Measurements from ENCODE around the gene SAXO1.

SAXO1 gene

GRCh38 chr9:18910916-18911315, 122.1 kb downstream of the SAXO1 start:
- DNase-seq (ENCODE audit: low read depth) = no peak

- no peak for DNase-seq (ENCODE audit: low read depth)
Measured at GRCh38 chr9:18910435-18910834, 122.6 kb downstream of the SAXO1 start.

- no peak for DNase-seq (ENCODE audit: low read depth)
Measured at GRCh38 chr9:18909140-18910018, 123.6 kb downstream of the SAXO1 start.

- DNase-seq (ENCODE audit: low read depth) = no peak
Measured at GRCh38 chr9:18907927-18908625, 124.9 kb downstream of the SAXO1 start.

GRCh38 chr9:18906656-18907395, 126.2 kb downstream of the SAXO1 start:
- peak; percentile 40 for DNase-seq (ENCODE audit: low read depth)

- DNase-seq (ENCODE audit: low read depth) = no peak
Measured at GRCh38 chr9:18905883-18906629, 127.0 kb downstream of the SAXO1 start.

GRCh38 chr9:18905028-18905882, 127.8 kb downstream of the SAXO1 start:
- no peak for DNase-seq (ENCODE audit: low read depth)

GRCh38 chr9:18903450-18903849, 129.6 kb downstream of the SAXO1 start:
- no peak for DNase-seq (ENCODE audit: low read depth)

GRCh38 chr9:18896531-18897179, 136.4 kb downstream of the SAXO1 start:
- no peak for DNase-seq (ENCODE audit: low read depth)

GRCh38 chr9:18896004-18896403, 137.0 kb downstream of the SAXO1 start:
- no peak for DNase-seq (ENCODE audit: low read depth)

- no peak for DNase-seq (ENCODE audit: low read depth)
Measured at GRCh38 chr9:18893491-18893890, 139.5 kb downstream of the SAXO1 start.

GRCh38 chr9:18893046-18893445, 140.0 kb downstream of the SAXO1 start:
- DNase-seq (ENCODE audit: low read depth) = no peak

- no peak for DNase-seq (ENCODE audit: low read depth)
Measured at GRCh38 chr9:18891946-18892670, 140.9 kb downstream of the SAXO1 start.

- peak; percentile 75 for DNase-seq (ENCODE audit: low read depth)
Measured at GRCh38 chr9:18890372-18890771, 142.6 kb downstream of the SAXO1 start.

- DNase-seq (ENCODE audit: low read depth) = no peak
Measured at GRCh38 chr9:18889550-18889949, 143.5 kb downstream of the SAXO1 start.

GRCh38 chr9:18888290-18888689, 144.7 kb downstream of the SAXO1 start:
- DNase-seq (ENCODE audit: low read depth) = peak; percentile 64

- DNase-seq (ENCODE audit: low read depth) = no peak
Measured at GRCh38 chr9:18887546-18887945, 145.5 kb downstream of the SAXO1 start.

- DNase-seq (ENCODE audit: low read depth) = no peak
Measured at GRCh38 chr9:18881758-18882157, 151.3 kb downstream of the SAXO1 start.

- DNase-seq (ENCODE audit: low read depth) = no peak
Measured at GRCh38 chr9:18877984-18878383, 155.0 kb downstream of the SAXO1 start.
